IPS DF 19.7 (cell line): ENCODE measurements around the gene ITPR2.
"Not testable (repeated sequence)": the region's sequence is repeated elsewhere in the genome, so short reads cannot be mapped to it uniquely, and the experiment has no call there.

Experiments
- DNase-seq: peaks from one replicate; pipeline ENCODE4 v3.0.0-alpha.2; 2013; ENCODE audit warnings: low read depth, low spot score

The ITPR2 gene

DNA sequence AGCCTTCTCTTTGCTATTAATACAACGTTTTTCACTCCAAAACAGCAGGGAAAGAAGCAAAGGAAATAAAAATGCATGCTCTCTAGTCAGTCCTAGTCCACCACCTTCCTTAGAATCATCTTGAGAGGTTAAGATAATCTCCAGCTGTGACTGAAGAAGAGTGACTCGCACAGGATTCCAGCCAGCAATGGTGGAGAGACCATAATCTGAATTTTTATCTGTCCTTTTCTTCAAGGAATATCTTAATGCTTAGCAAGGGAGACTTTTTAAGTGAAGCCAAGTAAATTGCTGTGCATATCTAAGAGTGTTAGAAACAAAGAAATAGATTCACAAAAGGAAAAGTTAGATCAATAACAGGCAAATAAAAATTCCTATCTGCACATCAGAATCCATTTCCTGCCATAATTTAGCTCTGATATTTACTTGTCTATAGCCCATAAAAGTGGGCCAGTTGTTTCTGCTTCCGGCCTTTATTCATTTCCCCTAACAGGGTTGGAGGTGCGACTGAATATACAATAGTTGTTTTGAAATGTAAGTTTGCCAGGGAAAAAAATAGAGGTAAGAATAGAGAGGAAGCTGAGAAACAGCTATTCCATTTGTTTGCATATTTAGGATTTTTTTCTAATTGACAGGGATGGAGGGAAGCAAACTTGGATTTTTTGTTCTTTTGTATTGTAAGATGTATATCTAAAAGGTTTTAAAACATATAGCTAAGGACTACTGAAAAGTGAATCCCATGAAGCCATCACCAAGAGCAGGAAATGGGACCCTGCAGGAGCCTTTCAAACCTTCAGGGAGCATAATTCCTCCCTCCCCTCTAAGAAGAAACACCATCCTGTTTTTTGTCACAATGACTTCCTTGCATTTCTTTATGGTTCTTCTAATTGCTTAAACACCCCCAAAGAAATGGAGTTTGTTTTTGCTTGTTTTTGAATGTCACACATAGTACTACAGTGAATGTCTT is 154.0 kb downstream of the ITPR2 start:
- DNase-seq: peak; percentile 57

DNA sequence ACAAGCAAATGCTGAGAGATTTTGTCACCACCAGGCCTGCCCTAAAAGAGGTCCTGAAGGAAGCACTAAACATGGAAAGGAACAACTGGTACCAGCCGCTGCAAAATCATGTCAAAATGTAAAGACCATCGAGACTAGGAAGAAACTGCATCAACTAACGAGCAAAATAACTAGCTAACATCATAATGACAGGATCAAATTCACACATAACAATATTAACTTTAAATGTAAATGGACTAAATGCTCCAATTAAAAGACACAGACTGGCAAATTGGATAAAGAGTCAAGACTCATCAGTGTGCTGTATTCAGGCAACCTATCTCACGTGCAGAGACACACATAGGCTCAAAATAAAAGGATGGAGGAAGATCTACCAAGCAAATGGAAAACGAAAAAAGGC is 161.5 kb downstream of the ITPR2 start:
- not testable (repeated sequence) for DNase-seq

DNA sequence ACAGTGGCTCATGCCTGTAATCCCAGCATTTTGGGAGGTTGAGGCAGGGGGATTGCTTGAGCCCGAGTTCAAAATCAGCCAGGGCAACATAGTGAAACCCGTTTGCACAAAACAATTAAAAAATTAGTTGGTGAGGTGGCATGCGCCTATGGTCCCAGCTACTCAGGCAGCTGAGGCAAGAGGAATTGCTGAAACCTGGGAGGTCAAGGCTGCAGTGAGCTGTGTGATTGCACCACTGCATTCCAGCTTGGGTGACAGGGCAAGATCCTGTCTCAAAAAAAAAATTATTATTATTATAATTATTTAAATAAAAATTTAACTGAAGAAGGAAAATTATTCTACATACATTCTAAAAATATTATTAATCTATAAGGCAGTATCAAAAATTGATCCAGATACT is 164.1 kb downstream of the ITPR2 start:
- DNase-seq: no peak

DNA sequence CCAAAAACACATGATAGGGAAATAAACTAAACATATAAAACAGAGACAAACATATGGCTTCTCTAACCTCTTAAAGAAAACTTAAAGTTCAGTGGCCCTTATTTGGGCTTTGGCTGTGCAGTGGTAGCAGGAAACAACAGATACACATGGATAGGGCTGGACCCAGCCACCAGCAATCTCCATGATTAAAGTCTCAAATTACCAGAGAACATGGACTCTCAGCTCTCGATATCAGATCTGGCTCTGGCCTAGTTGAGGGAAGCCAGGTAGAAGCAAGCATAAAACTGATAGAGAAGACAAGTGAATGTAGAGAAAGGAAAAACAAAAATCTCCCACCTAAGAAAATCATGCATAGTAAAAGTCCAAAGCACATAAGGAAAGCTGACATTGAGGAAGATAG is 164.8 kb downstream of the ITPR2 start:
- DNase-seq: no peak

DNA sequence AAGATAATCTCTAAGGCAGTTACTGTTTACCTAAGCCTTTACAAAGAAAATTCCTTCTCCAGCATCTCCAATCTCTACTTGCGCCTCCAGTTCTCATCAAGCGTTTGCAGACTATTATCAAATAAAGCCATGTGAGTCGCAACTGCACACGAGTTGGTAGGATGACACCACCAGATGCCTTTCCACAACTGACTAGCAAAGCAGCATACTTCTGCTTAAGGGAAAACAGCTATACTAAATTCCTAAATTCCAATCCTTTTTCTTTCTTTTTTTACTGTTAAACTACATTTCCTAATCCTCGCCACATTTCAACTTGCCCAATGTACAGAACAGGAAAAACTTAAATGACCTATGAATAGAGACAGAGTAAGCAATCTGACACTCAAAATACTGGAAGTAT is 166.7 kb downstream of the ITPR2 start:
- no peak for DNase-seq

DNA sequence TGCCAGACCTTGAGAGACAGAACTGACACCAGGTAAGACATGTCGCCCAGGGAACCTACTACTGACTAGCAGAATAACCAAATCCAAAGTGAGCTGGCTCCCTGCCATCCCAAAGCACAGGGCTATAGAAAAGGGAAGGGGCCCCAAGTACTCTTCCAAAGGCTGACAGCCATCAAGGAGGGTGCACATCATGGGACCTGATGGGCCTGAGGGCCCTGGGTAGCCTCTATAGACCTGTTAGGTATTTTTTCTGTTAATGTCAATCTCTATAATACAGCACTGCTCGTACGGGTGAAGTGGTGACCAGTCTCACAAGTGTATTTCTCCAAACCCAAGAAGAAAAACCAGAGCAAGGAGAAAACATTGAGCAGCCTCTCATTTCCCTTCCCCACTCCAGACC is 171.6 kb downstream of the ITPR2 start:
- no peak for DNase-seq

DNA sequence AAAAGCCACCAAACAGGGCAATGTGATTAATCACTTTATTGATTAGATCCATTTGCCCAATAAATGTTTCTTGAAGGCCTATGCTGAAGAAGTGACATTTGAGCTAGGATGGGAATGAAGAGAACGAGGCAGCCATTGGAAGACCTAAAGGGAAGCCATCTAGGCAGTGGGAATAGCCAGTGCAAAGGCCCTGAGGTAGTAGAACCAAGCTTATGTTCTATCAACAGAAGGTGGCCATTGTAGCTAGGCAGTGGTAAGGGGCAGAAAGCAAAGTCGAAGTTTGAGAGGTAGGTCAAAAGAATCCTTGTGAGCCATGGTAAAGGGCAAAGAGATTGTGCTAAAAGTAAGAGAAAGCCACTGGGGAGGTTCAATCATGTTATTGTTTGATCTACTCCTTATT is 173.1 kb downstream of the ITPR2 start:
- DNase-seq: no peak

DNA sequence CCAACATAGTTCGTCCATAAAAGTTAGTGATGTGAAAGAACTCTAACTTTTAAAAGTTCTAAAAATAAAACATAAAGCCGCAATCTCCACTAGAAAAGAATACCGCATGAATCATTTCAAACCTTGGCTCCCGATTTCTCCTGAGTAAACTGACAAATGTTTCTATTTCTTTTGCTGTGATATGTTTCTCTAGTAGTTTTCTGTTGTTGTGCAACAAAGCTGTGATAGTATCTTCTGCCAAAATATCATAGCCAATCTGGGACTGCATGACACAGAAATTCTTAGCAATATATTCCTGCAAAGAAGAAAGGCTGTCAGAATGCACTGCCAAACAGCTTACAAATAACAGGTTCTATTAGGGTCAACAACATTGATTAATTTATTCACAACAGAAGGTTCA is 174.0 kb downstream of the ITPR2 start:
- no peak for DNase-seq

DNA sequence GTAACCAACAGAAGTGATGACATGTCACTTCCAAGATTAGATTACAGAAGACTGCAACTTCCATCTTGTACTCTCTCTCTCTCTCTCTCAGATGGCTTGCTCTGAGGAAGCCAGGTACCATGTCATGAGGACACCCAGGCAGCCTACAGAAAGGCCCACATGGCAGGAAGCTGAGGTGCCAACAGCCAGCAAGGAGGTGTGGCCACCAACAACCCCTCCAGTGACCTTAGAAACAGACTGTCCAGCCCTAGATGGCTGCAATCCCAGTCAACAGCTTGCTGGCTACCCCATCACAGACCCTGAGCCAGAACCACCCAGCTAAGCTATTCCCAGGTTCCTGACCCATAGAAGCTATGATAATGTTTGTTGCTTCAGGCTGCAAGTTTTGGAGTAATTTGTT is 178.4 kb downstream of the ITPR2 start:
- DNase-seq: no peak

DNA sequence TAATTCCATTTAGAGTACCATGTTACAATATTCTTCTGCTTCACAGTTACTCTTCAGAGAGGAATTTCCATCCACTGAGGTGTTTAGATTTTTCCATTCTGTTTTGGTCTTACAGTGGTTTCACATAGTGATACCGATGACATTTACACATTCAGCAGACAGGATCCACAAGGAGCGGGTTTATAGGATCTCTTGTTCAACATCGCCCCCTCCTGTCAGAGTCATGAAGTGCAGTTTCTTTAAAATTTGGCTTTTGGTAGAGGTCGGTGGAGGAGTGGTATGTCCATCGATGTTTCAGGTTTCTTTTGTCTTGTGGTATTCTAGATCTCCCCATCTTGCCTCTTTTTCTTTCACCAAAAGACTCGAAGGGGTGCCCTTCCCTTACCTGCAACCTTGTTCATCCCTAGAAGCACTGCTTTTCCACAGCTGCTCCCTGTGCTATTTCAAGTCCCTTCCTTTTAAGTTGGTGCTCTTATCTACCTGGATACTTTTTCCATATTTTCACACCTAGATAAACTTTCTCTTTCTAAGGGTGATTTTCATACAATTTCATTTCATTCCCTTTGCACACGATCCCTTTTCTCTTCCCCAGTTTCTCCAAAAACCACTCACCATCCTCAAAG is 181.3 kb downstream of the ITPR2 start:
- peak; percentile 40 for DNase-seq

DNA sequence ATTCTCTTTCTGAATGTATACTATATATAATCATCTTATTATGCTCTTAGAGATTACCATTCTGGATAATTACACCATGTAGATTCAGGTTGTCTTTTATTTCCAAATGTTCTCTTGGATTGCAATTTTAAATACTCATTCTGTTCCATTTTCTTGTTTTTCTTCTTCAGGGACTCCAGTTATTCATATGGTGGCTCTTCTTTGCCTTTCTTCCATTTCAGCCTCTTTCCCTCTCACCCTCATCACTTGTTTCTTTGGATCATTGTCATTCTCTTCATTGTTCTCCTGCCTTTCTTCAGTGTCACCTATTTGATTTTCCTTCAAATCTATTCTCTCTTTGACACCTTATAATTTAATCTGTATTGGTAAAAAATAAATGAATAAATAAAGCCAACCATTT is 182.0 kb downstream of the ITPR2 start:
- DNase-seq: no peak

DNA sequence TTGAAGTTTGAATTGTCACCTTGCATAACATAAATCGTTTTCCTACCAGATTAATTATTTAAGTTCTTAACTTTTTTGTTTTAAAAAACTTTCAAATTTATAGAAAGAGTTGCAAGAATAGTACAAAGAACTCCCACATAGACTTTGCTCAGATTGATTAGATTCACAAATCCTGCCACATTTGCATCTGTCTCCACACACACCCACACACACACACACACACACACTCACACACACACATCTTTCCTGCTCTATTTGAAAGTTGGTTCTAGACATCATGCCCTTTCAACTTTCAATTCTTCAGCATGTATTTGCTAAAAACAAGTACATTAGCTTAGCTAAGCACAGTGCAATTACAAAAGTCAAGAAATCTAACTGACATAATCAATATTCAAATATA is 184.0 kb downstream of the ITPR2 start:
- DNase-seq: no peak

DNA sequence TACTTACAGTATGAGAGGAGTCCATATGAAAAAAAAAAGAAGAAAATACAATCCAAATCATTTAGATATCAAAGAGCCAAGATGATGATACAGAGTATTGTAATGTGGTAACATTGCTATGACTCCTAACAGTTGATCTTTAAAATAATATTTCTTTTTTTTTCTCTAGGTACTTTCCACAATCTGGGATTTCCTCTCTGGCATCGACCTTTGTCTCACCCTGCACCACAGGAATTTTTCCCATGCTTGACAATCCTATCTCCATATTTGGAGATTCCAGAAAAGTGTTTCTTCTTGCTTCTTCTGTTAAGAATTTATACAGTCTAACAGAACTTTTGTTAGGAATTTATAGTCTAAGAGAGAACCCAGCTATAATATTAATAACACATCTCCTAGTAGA is 184.4 kb downstream of the ITPR2 start:
- no peak for DNase-seq

DNA sequence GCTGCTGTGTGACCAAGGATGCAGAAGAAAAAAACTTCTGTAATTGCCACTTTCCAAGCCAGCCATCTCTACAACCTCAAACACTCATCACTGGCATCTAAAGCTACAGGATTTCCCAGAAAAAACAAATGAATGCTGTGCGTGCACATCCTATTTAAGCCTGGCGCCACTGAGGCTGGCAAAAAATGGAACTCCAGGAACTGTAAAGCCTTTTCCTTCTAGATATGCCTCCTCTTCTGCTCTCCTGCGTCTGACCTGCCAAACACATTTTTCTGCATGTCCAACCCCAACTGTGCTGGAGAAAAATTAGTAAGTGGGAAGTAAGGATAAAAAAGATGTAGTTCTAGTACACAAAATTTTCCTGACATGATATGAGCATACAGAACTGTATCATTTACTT is 184.9 kb downstream of the ITPR2 start:
- DNase-seq: no peak

DNA sequence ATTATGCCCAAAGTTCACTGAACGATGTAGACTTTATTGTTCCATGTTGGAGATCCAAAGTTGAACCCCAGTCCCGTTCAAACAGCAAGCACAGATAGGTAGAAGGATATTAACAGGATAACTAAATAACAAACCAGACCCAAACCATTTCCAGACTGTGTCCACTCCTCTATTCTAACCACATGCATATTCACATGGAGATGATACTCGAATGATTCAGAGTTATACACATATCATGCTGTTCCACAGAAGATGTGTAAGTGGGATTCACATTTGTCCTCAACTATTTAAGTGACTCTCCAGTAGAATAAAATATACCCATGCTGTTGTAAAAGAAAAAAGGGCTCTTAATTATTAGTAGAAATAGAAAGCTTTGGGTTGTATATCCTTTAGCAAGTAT is 185.9 kb downstream of the ITPR2 start:
- DNase-seq: no peak

DNA sequence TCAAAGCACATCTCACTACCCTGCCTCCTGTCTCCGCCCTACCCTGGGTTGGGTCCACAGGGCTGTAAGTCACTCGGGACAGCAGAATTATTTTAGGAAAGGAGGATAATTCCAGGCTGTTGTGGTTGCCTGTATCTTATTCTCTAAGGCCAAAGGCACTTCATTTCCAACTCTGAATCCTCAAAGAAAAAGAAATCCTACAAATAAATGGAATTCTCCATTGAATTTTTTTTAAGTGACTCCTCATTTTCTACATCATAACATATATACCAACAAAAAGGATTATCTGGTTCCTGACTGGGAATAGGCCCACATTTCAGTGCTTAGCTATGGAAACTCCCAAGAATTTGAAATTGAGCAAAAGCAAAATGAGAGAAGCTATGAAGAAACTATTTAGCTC is 186.4 kb downstream of the ITPR2 start:
- DNase-seq: no peak

DNA sequence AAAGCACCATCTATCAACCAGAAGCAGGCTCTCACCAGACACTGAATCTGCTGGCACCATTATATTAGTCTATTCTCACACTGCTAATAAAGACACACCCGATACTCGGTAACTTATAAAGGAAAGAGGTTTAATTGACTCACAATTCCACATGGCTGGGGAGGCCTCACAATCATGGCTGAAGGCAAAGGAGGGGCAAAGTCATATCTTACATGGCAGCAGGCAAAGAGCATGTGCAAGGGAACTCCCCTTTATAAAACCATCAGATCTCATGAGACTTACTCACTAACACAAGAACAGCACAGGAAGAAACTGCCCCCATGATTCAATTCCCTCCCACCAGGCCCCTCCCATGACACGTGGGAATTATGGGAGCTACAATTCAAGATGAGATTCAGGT is 188.6 kb downstream of the ITPR2 start:
- DNase-seq: not testable (repeated sequence)

DNA sequence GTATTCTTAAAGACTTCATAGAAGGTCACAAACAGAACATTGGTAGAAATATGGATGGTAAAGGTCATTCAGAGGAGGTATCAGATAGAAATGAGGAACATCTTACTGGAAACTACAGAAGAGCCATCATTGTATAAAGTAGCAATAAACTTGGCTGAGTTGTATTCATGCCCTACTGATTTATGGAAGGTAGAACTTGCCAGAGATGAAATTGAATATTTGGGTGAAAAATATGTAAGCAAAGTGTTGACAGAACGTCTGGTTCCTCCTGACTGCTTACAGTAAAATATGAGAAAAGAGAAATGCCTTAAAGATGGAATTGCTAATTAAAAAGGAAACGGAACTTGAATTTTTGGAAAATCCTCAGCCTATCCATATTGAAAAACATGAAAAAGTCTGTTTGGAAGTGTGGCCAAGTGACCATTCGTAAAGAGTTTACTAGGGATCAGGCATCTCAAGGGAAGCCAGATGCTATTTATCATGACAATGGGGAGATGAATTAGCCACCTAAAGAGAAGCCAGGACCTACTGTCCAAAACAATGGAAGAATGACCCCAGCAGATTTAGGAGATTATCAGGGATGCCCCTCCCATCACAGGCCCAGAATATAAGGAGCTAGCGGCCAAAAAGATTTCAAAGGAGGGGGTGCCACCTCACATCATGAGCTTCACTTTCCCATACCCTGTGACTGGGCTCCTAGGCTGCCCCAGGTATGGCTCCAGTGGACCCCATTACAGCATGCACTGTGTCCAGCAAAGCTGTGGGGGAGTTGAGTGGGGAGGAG is 189.3 kb downstream of the ITPR2 start:
- DNase-seq: peak; percentile 63

DNA sequence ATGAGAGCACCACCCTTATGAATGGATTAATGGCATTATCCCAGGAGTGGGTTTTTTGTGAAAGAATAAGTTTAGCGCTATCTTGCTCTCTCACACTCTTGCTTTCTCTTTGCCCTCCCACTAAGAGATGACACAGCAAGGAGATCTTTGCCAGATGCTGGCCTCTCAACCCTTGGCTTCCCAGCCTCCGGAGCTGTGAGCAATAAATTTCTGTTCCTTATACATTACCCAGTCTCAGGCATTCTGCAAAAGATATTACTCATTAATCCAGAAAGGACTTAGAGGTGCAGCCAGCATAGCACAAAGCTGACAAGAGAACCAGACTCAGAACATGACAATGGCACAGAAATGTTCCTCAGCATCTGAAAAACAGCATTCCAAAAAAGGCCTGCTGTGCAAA is 190.6 kb downstream of the ITPR2 start:
- DNase-seq: no peak

DNA sequence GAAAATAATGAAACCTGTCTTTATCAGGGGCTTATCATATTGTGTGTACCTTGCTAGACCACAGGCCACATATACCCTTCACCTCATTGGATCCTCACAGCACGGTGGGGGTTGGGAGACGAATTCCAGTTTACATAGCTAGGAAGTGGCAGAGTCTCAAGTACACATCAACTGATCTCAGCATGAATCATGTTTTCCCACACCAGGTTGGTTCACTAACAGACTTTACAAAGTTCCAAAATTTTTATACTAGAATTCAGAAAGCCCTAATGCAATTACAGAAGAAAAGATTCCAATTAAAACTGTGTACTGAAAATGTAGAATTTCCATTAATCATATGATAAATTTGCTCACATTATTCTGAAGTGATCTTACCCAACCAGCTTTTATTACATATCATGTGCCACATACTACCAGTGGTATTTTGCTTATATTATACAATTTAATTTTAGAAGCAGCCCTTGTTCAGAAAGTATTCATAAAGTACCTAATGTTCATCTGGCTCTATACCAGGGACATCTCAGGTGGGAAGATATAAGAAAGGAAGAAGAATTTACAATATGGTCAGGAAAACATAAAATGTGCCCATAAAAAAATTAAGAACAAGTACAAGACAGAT is 196.2 kb downstream of the ITPR2 start:
- DNase-seq: no peak

DNA sequence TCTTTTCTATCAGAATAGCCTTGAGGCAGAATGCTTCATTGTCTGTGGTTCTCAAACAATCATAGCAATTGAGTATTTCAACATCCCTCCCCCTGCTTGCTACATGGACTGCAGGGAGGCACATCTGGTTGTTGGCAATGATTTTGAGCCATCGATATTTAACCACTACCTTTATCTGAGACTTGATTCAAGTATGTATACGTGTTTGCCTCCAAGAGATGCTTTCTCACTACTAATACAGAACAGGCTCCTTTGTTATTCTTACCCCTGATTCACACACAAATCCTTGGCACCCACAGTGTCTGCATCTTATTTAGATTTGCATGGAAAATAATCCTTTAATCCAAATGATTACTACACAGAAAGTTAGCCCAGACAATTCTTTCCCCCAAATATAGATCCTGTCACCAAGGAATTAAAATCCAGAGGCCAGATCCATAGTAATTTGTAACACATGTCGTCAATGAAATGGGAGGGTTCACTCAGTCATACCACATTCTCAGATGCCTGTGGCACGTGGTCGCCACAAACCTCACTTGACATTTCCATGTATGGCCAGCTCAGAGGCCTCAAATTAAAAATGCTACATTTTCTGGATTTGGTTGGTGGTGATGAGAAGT is 199.3 kb downstream of the ITPR2 start:
- no peak for DNase-seq

DNA sequence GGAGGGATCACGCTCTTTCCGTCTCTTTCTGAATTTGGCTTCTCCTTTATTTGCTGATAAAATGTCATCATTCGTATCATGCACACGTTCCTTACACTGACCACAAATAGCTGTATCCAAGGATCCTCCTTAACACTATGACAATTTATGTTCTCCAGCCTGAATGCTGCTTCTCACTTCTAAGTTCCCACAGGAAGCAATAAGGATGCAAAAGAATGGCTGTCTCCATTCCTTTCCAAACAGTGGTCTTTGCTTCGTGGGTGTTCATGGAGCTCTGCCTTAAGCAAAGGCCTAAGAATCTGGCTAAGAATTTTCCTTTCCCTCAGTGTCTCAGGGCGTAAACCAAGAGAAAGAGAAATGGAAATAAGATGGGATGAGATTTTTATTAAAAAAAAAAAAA is 200.2 kb downstream of the ITPR2 start:
- no peak for DNase-seq
